Adrenal gland (tissue), 12 donors: ENCODE data around the gene ZMYND8. TPM values are rescaled to one million over a fixed set of nuclear protein-coding genes. Genes with fewer than 3 reads are reported as not detected.

Experiments used
- DNase-seq, 7 donors: peaks; one replicate each; pipeline ENCODE4 v3.0.0-alpha.2; 2019 to 2020
- H3K27ac ChIP-seq, 5 donors: fragments of 200-600 bp; sonication (generic) in 4 of 5; 1 replicate in 3 of 5; 2 replicates in 2 of 5; pipeline versions ENCODE4 v1.5.1 to v1.8.0; 2016 to 2020; ENCODE audit warnings: mild to moderate bottlenecking in 1 of 5
- H3K27me3 ChIP-seq: fragments of 200-600 bp; 2 replicates; pipeline ENCODE4 v1.8.0; 2021
- H3K36me3 ChIP-seq, 2 donors: fragments of 200-600 bp; replicated peaks in 1 of 2; 1 replicate in 1 of 2; 2 replicates in 1 of 2; pipeline versions ENCODE4 v1.5.1 to v1.8.0; 2018 to 2022
- H3K4me1 ChIP-seq, 2 donors: fragments of 200-600 bp; replicated peaks in 1 of 2; 1 replicate in 1 of 2; 2 replicates in 1 of 2; pipeline versions ENCODE4 v1.5.1 to v1.8.0; 2018 to 2021
- H3K4me3 ChIP-seq, 4 donors: fragments of 200-600 bp; sonication (generic) in 3 of 4; one replicate each; pipeline ENCODE4 v1.5.1; 2016 to 2018
- H3K9me3 ChIP-seq, 3 donors: fragments of 200-600 bp; sonication (generic) in 1 of 3; replicated peaks in 1 of 3; 1 replicate in 2 of 3; 2 replicates in 1 of 3; pipeline versions ENCODE4 v1.5.1 to v1.8.0; 2016 to 2021
- POLR2A ChIP-seq, 2 donors: fragments of 450-650 bp; IDR thresholded peaks; one replicate each; pipeline ENCODE4 v1.6.1; 2017; ENCODE audit warnings: antibody characterized with exemption in 2 of 2, mild to moderate bottlenecking in 2 of 2, moderate library complexity in 1 of 2
- WGBS, 4 donors: extraction: QIAGEN DNeasy Blood & Tissue Kit in 2 of 4; methylation state at CpG; one replicate each; pipeline versions ENCODE4 v1.1.5 to v1.1.7; 2013 to 2017; 5-methylcytosine and 5-hydroxymethylcytosine counted together
- intact Hi-C, 2 donors: fragments of 100-400 bp; cut with DNase I; formaldehyde crosslinking; loops; one replicate each; pipeline versions ENCODE4 v1.14.1 to v1.15.0; 2022 to 2023
- polyA plus RNA-seq, 3 donors: library from polyadenylated mRNA; stranded (reverse); fragments of 200-250 nt in 2 of 3; fragments of 350-450 nt in 1 of 3; fragmentation: Illumina TruSeq in 1 of 3; extraction: RNeasy Lipid Tissue Mini Kit (QIAGEN cat#74804) in 1 of 3; gene quantifications; one replicate each; pipeline ENCODE4 v1.2.3, GENCODE V29; 2013 to 2014
- total RNA-seq, 9 donors: library from RNA; depleted of rRNA in 4 of 9; stranded (reverse); fragments of >200 nt in 4 of 9; fragments of 120-200 nt in 1 of 9; fragmentation: NEBNext Ultra II Directional in 1 of 9; extraction: Animal tissue kit (Norgen Biotek cat#: 25700) in 1 of 9; gene quantifications; one replicate each; pipeline versions ENCODE4 v1.1.0 to v1.2.4, GENCODE V29; 2013 to 2023
- TF ChIP-seq, protein P1 (sequence below), 6 experiments: fragments of 450-650 bp in 4 of 6; fragments of 200-600 bp in 2 of 6; sonication (generic) in 1 of 6; IDR thresholded peaks; 1 replicate in 5 of 6; 2 replicates in 1 of 6; pipeline versions ENCODE4 v1.5.1 to v1.8.0; 2016 to 2021; ENCODE audit warnings: antibody characterized with exemption in 6 of 6, mild to moderate bottlenecking in 2 of 6, moderate library complexity in 1 of 6
- donor health status: healthy with polysubstance abuse.
- donor health status: Bipolar disorder and iron deficiency.
- donor health status: DM: yes; HTN: yes; CAD: no.
- donor health status: DM: no; HTN: no; CAD: no.
- donor health status: DM: no; HTN: no; CAD: no.
- donor health status: DM: yes; HTN: yes; CAD: no.

Gene ZMYND8
- total and polyA plus RNA-seq, 12 donors: 37.0 to 116 (median 67.2) TPM

DNA sequence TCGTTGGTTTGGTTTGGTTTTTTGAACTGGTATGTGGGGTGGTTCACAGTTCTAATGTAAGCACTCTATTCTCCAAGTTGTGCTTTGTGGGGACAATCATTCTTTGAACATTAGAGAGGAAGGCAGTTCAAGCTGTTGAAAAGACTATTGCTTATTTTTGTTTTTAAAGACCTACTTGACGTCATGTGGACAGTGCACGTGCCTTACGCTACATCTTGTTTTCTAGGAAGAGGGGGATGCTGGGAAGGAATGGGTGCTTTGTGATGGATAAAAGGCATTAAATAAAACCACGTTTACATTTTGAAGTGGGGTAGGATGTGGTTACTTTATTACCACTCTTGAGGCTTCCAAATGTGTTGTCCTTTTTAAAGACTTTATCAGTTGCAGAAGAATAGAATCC is 168.0 kb downstream of the ZMYND8 start:
- Histone ChIP-seq H3K27me3 (no peaks in the 10 kb centered on the region), H3K4me1 (no peaks in the 10 kb centered on the region), H3K36me3 (no peaks in the 10 kb centered on the region), H3K4me3 (no peak overlapping the region), H3K9me3 (no peaks in the 10 kb centered on the region), H3K27ac (no peak overlapping the region)
- intact Hi-C loops: no loop called here
- DNase-seq: no peak
- TF ChIP-seq, protein P1, sequence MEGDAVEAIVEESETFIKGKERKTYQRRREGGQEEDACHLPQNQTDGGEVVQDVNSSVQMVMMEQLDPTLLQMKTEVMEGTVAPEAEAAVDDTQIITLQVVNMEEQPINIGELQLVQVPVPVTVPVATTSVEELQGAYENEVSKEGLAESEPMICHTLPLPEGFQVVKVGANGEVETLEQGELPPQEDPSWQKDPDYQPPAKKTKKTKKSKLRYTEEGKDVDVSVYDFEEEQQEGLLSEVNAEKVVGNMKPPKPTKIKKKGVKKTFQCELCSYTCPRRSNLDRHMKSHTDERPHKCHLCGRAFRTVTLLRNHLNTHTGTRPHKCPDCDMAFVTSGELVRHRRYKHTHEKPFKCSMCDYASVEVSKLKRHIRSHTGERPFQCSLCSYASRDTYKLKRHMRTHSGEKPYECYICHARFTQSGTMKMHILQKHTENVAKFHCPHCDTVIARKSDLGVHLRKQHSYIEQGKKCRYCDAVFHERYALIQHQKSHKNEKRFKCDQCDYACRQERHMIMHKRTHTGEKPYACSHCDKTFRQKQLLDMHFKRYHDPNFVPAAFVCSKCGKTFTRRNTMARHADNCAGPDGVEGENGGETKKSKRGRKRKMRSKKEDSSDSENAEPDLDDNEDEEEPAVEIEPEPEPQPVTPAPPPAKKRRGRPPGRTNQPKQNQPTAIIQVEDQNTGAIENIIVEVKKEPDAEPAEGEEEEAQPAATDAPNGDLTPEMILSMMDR (IDR thresholded peaks at IDR 0.05): no peak
- no peak for TF ChIP-seq POLR2A (IDR thresholded peaks at IDR 0.05)
- 66 to 73% (median 69%) methylated on average over 5 of the region's 5 CpGs for WGBS, 4 donors

DNA sequence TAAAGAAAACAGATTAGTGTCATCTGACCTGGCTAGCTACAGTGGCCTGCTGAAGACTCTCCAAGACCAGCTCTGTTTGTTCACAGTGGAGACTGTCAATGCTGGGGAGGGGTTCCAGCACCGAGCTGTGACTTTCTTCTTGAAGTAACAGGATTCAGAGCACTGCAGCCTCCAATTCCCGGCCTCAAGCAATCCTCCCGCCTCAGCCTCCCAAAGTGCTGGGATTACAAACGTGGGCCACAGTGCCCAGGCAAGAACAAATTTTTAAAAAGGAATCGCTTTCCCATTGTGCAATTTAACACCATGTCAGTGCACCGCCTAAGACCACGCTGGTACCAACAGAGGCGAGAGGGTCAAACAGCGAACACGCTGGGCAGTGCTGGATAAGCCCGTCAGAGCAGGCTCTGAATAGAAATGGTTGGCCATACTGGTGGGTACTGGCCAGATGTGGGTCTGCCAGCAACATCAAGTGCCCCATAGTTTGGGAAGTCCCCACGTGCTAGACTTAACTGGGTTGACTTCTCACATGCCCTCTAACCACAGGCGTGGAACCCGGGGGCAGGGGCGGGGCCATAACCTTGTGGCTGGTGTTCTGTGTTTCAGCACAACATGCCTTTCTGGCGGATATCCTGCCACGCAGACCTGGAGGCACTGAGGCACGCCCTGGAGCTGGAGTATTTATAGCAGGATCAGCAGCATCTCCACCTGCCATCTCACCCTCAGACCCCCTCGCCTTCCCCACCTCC is 168.9 kb downstream of the ZMYND8 start:
- Histone ChIP-seq H3K4me1 (no peaks in the 10 kb centered on the region), H3K9me3 (no peaks in the 10 kb centered on the region), H3K27me3 (no peaks in the 10 kb centered on the region), H3K36me3 (no peaks in the 10 kb centered on the region), H3K4me3 (no peak overlapping the region), H3K27ac (no peak overlapping the region)
- 78 to 83% (median 82%) methylated on average over 10 to 19 of the region's 19 CpGs for WGBS, 4 donors
- TF ChIP-seq POLR2A (IDR thresholded peaks at IDR 0.05): no peak
- TF ChIP-seq, protein P1 (IDR thresholded peaks at IDR 0.05): no peak
- DNase-seq: no peak
- intact Hi-C loops: no loop called here

DNA sequence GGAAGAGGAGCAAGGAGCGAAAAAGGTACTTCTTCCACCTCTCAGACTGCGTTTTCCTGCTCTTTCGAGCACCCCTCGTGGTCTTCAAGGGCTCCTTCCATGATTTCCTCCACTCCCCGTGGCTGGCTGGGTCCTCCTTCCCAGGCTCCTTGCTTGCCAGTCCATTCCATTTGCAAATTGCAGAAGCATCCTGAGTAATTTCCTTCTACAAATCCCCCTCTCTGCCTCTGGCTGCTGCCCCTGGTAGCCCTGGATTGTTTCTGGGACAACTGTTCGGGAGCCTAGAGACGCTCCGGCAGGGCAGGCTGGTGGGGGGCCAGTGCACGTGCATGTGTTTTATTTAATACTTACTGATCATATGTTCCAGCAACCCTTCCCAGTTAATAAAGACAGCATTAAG is 173.1 kb downstream of the ZMYND8 start:
- H3K27me3 ChIP-seq: no peaks in the 10 kb centered on the region
- H3K9me3 ChIP-seq: no peaks in the 10 kb centered on the region
- TF ChIP-seq, protein P1 (IDR thresholded peaks at IDR 0.05): no peak
- TF ChIP-seq POLR2A (IDR thresholded peaks at IDR 0.05): no peak
- WGBS, 4 donors: 69 to 79% (median 75%) methylated on average over 9 of the region's 9 CpGs
- no peaks in the 10 kb centered on the region for H3K4me1 ChIP-seq
- H3K4me3 ChIP-seq: no peak overlapping the region
- no peak overlapping the region for H3K27ac ChIP-seq
- H3K36me3 ChIP-seq: no peaks in the 10 kb centered on the region
- intact Hi-C loops: no loop called here
- DNase-seq: no peak

DNA sequence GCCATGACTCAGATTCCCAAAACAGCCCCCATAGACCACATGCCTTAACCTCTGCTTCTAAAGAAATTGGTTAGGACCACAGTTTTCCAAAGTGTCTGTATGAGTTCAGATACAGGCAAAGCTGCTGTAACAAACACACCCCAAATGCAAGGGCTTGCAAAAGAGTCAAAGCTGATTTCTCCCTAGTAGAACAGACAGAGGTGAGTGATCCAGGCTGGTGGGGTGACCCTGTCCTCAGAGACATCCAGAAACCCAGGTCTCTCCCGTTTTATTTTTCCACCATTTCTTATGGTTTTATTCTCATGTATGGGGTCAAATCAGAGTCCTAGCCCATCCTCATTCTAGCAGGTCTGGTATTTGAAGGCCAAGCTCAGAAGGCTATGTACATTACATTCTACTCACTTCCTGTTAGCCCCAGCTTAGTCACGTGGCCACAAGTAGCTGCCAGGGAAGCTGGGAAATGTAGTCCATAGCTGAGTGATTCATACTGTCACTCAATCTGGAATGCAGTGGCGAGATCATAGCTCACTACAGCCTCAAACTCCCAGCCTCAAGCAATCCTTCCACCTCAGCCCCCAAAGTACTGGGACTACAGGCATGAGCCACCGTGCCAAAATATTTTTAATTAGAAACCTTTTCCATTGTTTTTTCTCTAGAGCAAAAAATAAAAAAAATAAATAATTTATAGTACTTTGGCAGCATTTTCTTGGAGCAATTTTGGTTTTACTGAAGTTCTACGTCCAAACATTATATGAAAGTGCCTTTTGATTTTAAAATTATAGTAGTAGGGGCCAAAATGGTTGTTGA is 175.2 kb downstream of the ZMYND8 start:
- DNase-seq: peak in 1 of 7 donors; percentile 34
- no peak overlapping the region for H3K27ac ChIP-seq
- no peaks in the 10 kb centered on the region for H3K4me1 ChIP-seq
- 68 to 80% (median 74%) methylated on average over 5 of the region's 5 CpGs for WGBS, 4 donors
- no peak for TF ChIP-seq POLR2A (IDR thresholded peaks at IDR 0.05)
- TF ChIP-seq, protein P1 (IDR thresholded peaks at IDR 0.05): no peak
- no peaks in the 10 kb centered on the region for H3K9me3 ChIP-seq
- no peak overlapping the region for H3K4me3 ChIP-seq
- intact Hi-C loops: no loop called here
- H3K27me3 ChIP-seq: no peaks in the 10 kb centered on the region
- H3K36me3 ChIP-seq: no peaks in the 10 kb centered on the region
